HL-60 (cell line): ENCODE results near the gene GPX4.

ENCODE experiments used
- DNase-seq, 2 experiments: peaks; one replicate each; pipeline ENCODE4 v3.0.0-alpha.2; 2010 to 2020; ENCODE audit warnings: low read depth in 1 of 2, low spot score in 1 of 2
- H3K27ac ChIP-seq: fragments of 250-450 bp; sonication (Bioruptor Pico); replicated peaks from 2 replicates; pipeline ENCODE4 v1.5.1; 2020; ENCODE audit warnings: mild to moderate bottlenecking, moderate library complexity
- H3K27me3 ChIP-seq: fragments of 250-450 bp; sonication (Bioruptor Pico); 2 replicates; pipeline ENCODE4 v1.5.1; 2021; ENCODE audit warnings: mild to moderate bottlenecking, moderate library complexity; ENCODE audit not compliant: insufficient read depth, poor library complexity, severe bottlenecking
- H3K4me3 ChIP-seq: replicated peaks from 2 replicates; pipeline ENCODE4 v1.5.1; 2011; ENCODE audit warnings: mild to moderate bottlenecking, control low read depth, low read length; ENCODE audit not compliant: insufficient read depth
- CTCF ChIP-seq: IDR thresholded peaks from one replicate; pipeline ENCODE4 v1.5.1; 2011; ENCODE audit warnings: low read length, control low read depth, inconsistent platforms; ENCODE audit not compliant: insufficient read depth
- GABPA ChIP-seq: IDR thresholded peaks from 2 replicates; pipeline ENCODE4 v1.6.1; 2012; ENCODE audit warnings: low read depth
- POLR2AphosphoS5 ChIP-seq: IDR thresholded peaks from 2 replicates; pipeline ENCODE4 v1.6.1; 2012; ENCODE audit warnings: low read depth
- REST ChIP-seq: IDR thresholded peaks from 2 replicates; pipeline ENCODE4 v1.6.1; 2012; ENCODE audit warnings: low read depth; ENCODE audit not compliant: insufficient replicate concordance
- SPI1 ChIP-seq: IDR thresholded peaks from 2 replicates; pipeline ENCODE4 v1.6.1; 2012; ENCODE audit warnings: low read depth, mild to moderate bottlenecking, borderline replicate concordance

The GPX4 gene

GRCh38 chr19:1108291-1109031 is 4.7 kb downstream of the GPX4 start:
- DNase-seq = no peak
- Histone ChIP-seq H3K27me3 (no peaks in the 10 kb centered on the region), H3K4me3 (no peak overlapping the region), H3K27ac (no peak overlapping the region)
- no peak for TF ChIP-seq SPI1
- TF ChIP-seq POLR2AphosphoS5 = no peak
- TF ChIP-seq CTCF = no peak
- TF ChIP-seq REST = no peak
- no peak for TF ChIP-seq GABPA

- no peaks in the 10 kb centered on the region for H3K27me3 ChIP-seq
- TF ChIP-seq GABPA (no peak), POLR2AphosphoS5 (no peak), REST (no peak), SPI1 (no peak), CTCF (no peak)
Observed at GRCh38 chr19:1109032-1109551, 5.3 kb downstream of the GPX4 start.

GRCh38 chr19:1109697-1110671 is 6.2 kb downstream of the GPX4 start:
- no peak for DNase-seq
- no peak overlapping the region for H3K4me3 ChIP-seq
- no peak for TF ChIP-seq CTCF
- no peak for TF ChIP-seq SPI1
- no peak for TF ChIP-seq REST
- no peak for TF ChIP-seq POLR2AphosphoS5
- TF ChIP-seq GABPA = no peak

More at GRCh38 chr19:1109032-1109551, 5.3 kb downstream of the GPX4 start:
- no peak overlapping the region for H3K4me3 ChIP-seq
- DNase-seq = no peak
- H3K27ac ChIP-seq = no peak overlapping the region

More at GRCh38 chr19:1109697-1110671, 6.2 kb downstream of the GPX4 start:
- no peaks in the 10 kb centered on the region for H3K27me3 ChIP-seq
- no peak overlapping the region for H3K27ac ChIP-seq
